HG02981 (cell line): ENCODE data around the gene WDR46.
A peak's percentile ranks its signal among the peaks of the same experiment; 100 is the strongest.
"Not testable (repeated sequence)": the region's sequence is repeated elsewhere in the genome, so short reads cannot be mapped to it uniquely, and the experiment has no call there.

ENCODE experiments used
- ATAC-seq: cut with Tn5 transposase; IDR thresholded peaks from one replicate; pipeline ENCODE4 v1.9.1; 2021; ENCODE audit warnings: mild to moderate bottlenecking, moderate library complexity; ENCODE audit not compliant: unreplicated experiment

Gene WDR46

DNA sequence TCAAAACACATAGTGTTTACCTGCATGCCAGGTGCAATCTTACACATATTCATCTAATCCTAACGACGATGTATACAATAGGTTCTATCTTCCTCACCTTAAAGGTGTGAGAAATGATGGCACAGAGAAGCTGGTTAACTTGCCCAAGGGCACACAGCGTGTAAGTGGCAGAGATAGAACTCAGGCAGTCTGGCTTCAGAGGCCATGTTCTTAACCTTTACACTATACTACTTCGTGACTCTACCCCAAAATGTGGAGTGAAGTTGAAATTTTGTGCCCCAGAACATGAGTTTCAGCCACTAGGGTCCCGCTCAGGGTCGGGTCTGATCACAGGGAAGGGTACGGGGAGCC, 17.9 kb downstream of the WDR46 start:
- ATAC-seq: no peak

DNA sequence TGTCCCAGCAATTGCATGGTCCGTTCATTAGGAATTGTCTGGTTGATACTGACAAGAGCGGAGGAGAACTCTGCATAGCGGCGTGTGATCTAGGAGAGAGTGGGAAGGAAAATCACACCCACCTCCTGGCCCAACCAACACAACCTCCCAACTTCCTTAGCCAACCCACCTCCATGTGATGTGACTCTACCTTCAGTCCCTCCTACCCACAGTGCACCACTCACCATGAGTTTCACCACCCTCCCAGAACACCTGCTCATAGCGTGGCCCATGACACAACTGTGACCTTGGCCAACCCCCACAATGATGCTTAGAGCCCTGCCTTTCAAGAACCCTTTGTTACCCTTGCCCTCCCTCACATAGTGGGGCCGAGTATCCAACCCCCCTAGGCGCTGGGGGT, 25.0 kb downstream of the WDR46 start:
- ATAC-seq: no peak

DNA sequence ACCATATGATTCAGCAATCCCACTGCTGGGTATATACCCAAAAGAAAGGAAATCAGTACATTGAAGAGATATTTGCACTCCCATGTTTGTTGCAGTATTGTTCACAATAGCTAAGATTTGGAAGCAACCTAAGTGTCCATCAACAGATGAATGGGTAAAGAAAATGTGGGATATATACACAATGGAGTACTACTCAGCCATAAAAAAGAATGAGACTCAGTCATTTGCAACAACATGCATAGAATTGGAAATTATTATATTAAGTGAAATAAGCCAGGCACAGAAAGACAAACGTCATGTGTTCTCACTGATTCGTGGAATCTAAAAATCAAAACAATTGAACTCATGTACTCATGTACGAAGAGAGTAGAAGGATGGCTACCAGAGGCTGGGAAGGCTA, 26.5 kb downstream of the WDR46 start:
- not testable (repeated sequence) for ATAC-seq

DNA sequence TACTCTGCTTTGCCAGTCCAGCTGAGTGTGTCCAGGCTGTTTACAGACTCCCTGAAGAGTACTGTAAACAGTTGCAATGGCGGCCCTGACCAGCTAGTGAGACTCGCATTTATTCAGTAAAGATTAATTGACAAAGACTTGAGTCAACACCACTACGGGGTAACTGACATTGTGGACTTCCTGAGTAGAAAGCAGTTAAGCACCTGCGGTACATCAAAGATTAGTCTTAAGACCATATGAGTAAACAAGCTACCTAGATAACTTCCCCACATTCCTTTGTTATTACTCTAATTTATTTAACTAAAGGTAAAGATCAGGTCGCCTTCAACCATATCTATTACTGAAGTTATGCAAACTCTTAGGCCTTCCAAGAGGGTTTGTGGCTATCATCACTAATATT, 30.0 kb downstream of the WDR46 start:
- no peak for ATAC-seq

DNA sequence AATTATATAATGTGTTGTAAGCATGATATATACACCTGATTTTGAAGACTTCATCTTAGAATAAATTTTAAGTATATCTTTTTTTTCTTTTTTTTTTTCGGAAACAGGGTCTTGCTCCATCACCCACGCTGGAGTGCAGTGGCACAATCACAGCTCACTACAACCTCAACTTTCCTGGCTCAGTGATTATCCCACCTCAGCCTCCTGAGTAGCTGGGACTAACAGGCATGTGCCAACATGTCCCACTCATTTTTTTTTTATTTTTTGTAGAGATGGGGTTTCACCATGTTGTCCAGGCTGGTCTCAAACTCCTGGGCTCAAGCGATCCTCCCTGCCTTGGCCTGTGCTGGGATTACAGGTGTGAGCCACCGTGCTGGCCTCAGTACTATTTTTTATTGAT, 34.4 kb downstream of the WDR46 start:
- ATAC-seq: no peak

DNA sequence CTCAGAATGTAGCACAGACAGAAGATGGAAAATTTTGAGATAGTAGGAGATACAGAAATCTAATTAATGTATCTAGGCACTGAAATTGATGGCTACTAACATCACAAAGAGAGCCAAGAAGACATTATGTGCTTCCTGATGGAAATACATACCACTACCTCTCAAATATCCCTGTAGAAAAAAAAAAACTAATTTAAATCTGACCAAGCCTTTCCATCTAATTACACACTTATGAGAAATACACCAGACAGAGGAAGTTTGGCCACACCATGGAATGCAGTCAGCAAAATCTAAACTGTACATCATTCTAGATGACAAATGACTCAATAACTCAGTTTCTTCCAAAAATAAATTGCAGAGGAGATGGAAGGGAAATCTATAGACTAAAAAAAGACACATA, 36.3 kb downstream of the WDR46 start:
- no peak for ATAC-seq

DNA sequence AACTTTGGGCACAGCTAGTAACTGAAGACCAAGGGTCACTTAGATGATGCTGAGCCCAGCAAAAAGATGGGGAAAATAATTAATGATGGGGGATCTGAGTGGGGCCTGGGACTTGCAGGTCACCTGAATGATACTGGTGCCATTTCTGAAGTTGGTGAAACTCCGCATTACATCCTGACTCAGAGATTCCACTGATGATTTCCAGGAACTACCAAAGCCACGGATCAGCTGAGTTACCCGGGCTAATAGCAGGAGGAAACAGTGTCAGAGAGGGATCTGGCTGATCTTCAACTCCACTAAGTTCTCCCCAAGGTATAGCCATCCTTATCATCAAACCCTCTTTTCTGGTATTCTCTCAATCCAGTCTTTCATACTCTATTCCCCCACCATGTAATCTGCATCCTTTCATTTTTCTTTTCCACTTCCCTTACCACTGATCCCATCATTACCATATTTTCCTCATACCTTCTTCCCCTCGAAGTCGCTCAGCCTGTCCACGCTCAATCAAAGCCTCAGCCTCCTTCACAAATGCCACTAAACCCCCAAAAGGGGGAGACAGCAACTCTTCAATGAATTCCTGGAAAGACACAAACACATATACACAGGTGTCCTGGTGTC, 37.5 kb downstream of the WDR46 start:
- no peak for ATAC-seq

DNA sequence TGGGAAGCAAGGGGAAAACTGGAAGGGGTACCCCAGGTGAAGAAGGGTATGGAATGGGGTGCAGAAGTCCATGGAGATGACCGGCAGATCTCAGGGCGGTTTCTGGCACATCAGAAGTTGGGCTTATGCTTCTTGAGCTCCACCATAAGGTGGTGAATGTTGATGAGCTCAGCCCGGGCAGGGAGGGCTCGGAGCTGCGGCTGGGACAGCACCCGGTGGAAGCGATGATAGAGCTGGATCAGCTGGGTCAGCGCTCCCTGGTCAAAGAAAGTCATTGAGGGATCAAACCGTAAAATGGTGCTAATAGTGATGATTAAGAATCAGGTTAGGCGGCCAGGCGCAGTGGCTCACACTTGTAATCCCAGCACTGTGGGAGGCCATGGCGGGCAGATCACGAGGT, 38.3 kb downstream of the WDR46 start:
- no peak for ATAC-seq

DNA sequence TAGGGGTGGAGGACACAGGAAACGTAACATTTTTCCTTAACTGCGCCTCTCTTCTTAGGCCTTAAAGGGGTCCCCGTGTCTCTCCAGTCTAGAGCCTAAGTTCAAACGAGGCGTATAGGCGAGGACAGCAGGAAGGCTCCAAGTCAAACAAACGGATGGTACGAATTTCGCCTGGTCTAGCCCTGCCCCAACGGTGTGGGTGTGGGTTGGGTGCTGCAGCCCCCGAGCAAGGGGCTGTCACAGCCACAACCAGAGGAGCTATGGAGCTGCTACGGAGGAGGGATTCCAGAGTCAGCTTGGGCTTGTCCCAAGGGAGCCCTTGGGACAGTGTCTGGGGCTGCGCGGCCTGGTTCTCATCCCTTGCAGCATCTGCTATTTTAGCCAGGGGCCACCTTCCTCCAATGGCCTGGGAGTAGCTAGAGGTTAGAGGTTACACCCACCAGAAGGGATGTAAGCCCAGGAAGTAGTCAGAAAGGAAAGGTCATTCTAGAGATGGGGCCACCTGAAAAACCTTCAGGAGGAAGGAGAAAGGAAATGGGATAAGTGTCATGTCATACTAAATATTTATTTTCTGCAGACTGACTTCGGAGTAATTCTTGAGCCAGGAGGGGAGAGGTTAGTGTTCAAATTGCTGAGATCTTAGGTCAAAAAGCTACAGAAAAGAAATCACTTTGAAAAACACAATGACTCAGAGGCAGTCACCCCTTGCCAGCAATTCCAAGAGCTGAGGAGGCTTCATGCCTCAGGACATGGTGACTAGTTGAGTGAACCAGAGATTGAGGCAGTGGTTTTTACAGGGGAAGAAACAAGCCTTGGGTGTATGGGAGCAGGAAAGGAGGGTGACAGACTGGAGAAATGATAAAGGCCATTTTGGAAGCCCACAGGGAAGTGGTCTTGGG, 39.1 kb downstream of the WDR46 start:
- peak; percentile 0 for ATAC-seq

DNA sequence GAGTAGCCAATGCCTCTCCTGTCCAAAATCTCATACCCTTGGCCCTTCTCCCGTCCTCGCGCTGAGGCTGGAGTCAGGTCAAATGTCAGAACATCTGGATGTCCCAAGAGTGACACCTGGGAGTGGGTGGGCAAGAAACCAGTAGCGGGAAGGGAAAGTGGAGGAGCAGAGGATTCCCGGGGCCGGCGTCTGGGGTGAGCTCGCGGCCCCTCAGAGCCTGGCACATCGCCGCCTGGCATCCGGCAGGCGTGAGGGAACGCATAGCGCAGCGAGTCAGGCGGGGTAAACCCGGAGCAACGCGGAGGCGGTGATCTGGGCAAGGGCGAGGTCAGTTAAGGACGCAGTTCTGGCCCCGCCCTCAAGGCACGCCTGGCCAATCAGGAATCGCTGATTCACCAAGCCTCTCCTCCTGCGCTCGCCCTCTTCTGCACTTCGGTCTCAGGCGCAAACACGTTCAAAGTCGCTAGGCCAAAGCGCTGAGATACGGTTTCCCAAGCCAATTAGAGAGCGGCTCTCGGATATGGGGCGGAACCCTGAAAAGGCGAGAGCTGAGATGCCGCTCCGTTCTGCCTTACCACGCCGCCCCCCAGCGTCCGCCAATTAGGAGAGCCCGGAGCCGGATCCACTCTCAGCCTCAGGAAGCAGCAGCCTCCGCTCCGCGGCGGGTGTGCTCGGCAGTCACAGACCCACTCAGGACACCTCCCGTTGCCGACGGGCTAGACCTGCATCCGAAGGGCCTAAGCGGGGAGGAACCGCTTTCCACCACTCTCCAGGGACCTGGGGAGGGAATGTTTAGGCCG, 39.9 kb downstream of the WDR46 start:
- ATAC-seq: peak; percentile 85

DNA sequence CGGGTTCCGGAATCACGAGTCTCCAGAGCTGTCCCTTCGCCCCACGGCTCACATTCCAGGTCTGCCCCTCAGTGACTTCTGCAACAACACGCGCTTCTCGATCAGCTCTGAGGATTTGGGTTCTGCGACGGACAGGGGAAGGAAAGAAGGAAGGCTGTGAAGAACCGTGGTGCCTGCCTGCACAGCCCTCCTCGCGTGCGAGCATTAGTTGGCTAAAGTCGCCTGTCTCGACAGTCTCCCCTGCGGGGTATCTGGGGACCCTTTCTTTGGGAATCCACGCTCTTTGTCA, 40.5 kb downstream of the WDR46 start:
- peak; percentile 3 for ATAC-seq

DNA sequence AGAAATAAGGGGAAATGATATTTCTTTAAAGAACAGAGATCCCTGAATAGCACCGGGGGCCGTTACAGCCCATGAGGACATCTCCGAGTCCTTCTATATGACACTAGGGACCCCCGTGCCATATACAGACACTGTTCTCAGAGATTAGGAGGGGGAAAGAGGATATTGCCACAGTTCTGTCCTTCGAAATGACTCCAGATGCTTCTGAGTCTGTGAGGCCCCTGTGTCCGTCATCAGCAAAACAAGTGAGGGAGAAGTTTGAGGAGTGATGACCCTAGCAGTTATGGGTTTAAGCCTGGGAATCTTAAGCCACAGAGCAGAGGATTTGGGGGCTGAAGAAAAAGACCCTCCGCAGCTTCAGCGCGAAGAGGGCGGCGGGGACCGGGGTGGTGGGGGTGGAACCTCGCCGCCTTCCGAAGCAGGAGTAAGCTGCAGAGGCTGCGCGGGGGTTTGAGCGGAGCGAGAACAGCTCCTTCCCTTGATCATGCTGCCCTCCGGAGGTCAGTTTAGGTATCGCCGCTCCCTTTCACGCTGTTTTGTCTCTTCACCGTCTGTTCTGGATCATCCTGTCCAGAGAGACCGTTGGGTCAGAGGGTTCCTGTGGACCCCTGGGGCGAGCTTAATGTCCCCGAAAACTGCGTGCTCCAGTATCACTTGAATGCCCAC, 40.9 kb downstream of the WDR46 start:
- ATAC-seq: peak; percentile 41

DNA sequence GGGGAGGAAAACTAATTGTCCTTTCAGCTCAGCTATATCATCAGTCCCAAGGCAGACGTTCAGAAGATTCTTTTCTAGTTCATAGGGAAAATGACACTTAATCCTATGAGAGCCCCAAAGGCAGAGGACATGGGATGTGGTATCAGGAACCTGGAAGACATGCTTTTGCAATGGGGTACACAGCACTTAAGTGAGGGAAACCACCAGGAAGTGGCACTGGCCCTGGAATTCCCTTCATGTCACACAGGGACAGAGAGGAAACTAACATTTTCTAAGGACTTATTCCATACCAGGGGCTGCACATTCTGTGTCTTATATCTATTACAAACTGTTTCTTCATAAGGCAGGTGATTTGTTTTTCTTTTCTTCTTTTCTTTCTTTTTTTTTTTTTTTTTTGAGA, 45.6 kb downstream of the WDR46 start:
- no peak for ATAC-seq

DNA sequence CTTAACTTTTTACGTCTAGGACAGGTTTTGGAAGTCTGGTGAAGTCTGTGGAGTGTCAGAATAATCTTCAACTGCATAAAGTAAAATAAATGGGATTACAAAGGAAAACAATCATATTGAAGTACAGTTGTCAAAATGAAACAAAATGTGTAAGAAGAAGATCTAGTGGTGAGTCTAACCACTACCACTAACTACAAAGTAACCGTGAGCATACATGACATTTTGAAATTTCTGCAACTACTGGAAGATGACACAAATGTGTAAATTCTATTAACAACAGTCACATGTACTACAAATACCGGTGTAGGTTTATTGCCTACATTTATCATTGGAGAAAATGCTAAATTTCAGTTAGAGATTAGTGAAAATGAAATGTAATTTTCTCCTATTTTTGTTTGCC, 47.1 kb downstream of the WDR46 start:
- ATAC-seq: no peak

DNA sequence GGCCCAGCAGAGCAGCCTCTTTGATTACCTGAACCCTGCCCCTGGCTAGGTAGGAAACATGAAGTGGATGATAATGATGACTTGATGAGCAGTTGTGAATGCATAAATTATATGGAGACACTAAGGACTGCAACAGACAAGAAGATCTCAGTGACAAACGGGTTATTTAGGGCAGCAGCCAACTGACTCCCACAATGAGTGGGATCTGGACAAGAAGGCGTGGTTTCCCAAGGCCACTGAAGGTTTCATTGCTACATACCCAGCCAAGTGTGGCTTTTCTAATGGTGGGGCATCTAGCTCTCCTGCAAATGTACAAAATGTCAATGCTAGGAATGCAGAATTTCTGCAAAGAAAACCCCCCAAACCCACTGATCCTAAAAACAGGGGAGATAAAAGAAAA, 51.3 kb downstream of the WDR46 start:
- no peak for ATAC-seq

DNA sequence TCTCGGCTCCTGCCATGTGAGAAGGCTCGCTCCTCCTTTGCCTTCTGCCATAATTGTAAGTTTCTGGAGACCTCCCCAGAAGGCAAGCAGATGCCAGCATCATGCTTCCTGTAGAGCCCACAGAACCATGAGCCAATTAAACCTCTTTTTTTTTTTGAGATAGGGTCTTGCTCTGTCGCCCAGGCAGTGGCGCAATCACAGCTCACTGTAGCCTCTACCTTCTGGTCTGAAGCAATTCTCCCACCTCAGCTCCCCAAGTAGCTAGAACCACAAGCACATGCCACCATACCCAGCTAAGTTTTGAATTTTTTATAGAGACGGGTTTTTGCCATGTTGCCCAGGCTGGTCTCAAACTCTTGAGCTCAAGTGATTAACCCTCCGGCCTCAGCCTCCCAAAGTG, 52.2 kb downstream of the WDR46 start:
- ATAC-seq: no peak

DNA sequence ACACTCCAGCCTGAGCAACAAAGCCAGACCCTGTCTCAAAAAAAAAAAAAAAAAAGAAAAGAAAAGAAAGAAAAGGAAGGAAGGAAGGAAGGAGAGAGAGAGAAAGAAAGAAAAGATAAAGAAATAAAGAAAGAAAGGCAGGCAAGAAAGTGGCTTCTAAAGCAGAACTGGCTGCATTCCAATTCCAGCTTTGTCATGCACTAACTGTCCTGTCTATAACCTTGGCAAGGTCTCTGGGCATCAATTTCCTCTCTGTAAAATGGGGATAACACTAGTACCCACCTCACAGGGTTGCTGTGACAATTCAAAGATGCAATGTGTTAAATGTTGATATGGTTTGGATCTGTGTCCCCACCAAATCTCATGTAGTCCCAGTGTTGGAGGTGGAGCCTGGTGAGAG, 52.7 kb downstream of the WDR46 start:
- no peak for ATAC-seq

DNA sequence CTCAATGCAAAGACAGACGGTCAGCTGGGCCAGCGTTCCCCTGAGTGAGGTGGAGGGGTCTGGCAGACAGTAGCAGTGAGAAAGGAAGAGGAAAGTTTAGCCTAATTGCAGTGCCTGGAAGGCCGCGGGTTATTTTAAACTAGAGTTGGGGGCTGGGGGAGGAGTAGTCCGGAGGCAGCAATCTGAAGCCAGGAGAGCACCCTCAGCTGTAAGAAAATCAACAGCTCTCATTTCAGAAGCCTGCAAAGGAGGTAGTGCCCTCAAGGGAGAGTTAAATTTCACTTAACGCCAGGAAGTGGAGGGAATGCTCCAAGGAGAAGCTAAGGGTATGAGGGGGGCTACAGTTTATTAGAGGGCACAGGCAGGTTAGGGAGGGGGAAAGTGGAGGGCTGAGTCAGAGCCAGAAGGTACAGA, 53.8 kb downstream of the WDR46 start:
- no peak for ATAC-seq
